H1 (cell line): Measurements from ENCODE around the gene WDR33. TPM values are rescaled to one million over a fixed set of nuclear protein-coding genes. Genes with fewer than 3 reads are reported as not detected.
A peak's percentile ranks its signal among the peaks of the same experiment; 100 is the strongest.

Experiments
- ASH2L ChIP-seq: fragments of 200-600, 300-600 bp; sonication (generic); IDR thresholded peaks from one replicate; pipeline ENCODE4 v1.7.1; 2017; ENCODE audit warnings: low read length
- BCL11A ChIP-seq, 2 experiments: IDR thresholded peaks; one replicate each; pipeline ENCODE4 v1.6.1; 2011; ENCODE audit warnings: low read depth in 2 of 2, low read length in 2 of 2, mild to moderate bottlenecking in 2 of 2
- CREB1 ChIP-seq: IDR thresholded peaks from 2 replicates; pipeline ENCODE4 v1.6.1; 2012; ENCODE audit warnings: inconsistent platforms
- CTCF ChIP-seq, 3 experiments: IDR thresholded peaks; 1 replicate in 2 of 3; 2 replicates in 1 of 3; pipeline versions ENCODE4 v1.5.1 to v1.6.1; 2011; ENCODE audit warnings: low read length in 3 of 3, mild to moderate bottlenecking in 3 of 3, inconsistent platforms in 2 of 3, low read depth in 1 of 3, moderate library complexity in 1 of 3; ENCODE audit not compliant: insufficient read depth in 1 of 3; ENCODE audit errors: control extremely low read depth in 1 of 3
- E2F6 ChIP-seq: IDR thresholded peaks from 2 replicates; pipeline ENCODE4 v1.6.1; 2012; ENCODE audit warnings: inconsistent platforms
- GTF2F1 ChIP-seq: IDR thresholded peaks from 2 replicates; pipeline ENCODE4 v1.6.1; 2012; ENCODE audit warnings: low read depth, low read length, improper control_type of control experiment, borderline replicate concordance
- HDAC6 ChIP-seq: IDR thresholded peaks from one replicate; pipeline ENCODE4 v1.7.1; 2012; ENCODE audit warnings: low read depth, mild to moderate bottlenecking, inconsistent platforms, low read length, moderate library complexity
- KDM4A ChIP-seq: IDR thresholded peaks from one replicate; pipeline ENCODE4 v1.7.1; 2012; ENCODE audit warnings: low read depth, mild to moderate bottlenecking, moderate library complexity, low read length, inconsistent platforms; ENCODE audit not compliant: severe bottlenecking
- NRF1 ChIP-seq: IDR thresholded peaks from 2 replicates; pipeline ENCODE4 v1.6.1; 2011; ENCODE audit warnings: mild to moderate bottlenecking, low read depth, low read length, improper control_type of control experiment
- PHF8 ChIP-seq: fragments of 200-600 bp; sonication (generic); conservative IDR thresholded peaks from 2 replicates; pipeline ENCODE4 v1.7.1; 2012; ENCODE audit warnings: low read depth, mild to moderate bottlenecking, inconsistent platforms, low read length, moderate library complexity
- POLR2A ChIP-seq, 2 experiments: IDR thresholded peaks; 1 replicate in 1 of 2; 2 replicates in 1 of 2; pipeline ENCODE4 v1.6.1; 2011; ENCODE audit warnings: low read depth in 2 of 2, low read length in 2 of 2, mild to moderate bottlenecking in 2 of 2; ENCODE audit errors: control extremely low read depth in 1 of 2
- POLR2AphosphoS5 ChIP-seq: IDR thresholded peaks from 2 replicates; pipeline ENCODE4 v1.6.1; 2011; ENCODE audit warnings: low read depth, low read length
- RAD21 ChIP-seq, 2 experiments: IDR thresholded peaks in 1 of 2; conservative IDR thresholded peaks in 1 of 2; 2 replicates each; pipeline ENCODE4 v1.6.1; 2011; ENCODE audit warnings: low read depth in 2 of 2, low read length in 2 of 2, improper control_type of control experiment in 1 of 2, inconsistent platforms in 1 of 2, mild to moderate bottlenecking in 1 of 2, moderate library complexity in 1 of 2
- RXRA ChIP-seq: IDR thresholded peaks from 2 replicates; pipeline ENCODE4 v1.6.1; 2011; ENCODE audit warnings: low read depth, mild to moderate bottlenecking, low read length, moderate library complexity; ENCODE audit not compliant: insufficient read depth
- SAP30 ChIP-seq: fragments of 300-600 bp; sonication (generic); IDR thresholded peaks from 2 replicates; pipeline ENCODE4 v1.7.1; 2012; ENCODE audit warnings: low read length, moderate library complexity, mild to moderate bottlenecking, inconsistent platforms; ENCODE audit not compliant: insufficient read depth, insufficient replicate concordance
- SIX5 ChIP-seq: IDR thresholded peaks from 2 replicates; pipeline ENCODE4 v1.6.1; 2011; ENCODE audit warnings: mild to moderate bottlenecking, low read depth, low read length
- TAF1 ChIP-seq: IDR thresholded peaks from 2 replicates; pipeline ENCODE4 v1.6.1; 2011; ENCODE audit warnings: mild to moderate bottlenecking, low read depth, low read length
- TBP ChIP-seq: IDR thresholded peaks from 2 replicates; pipeline ENCODE4 v1.6.1; 2011; ENCODE audit warnings: low read depth, low read length, improper control_type of control experiment
- TCF12 ChIP-seq: IDR thresholded peaks from 2 replicates; pipeline ENCODE4 v1.6.1; 2011; ENCODE audit warnings: low read depth, mild to moderate bottlenecking, low read length
- TEAD4 ChIP-seq: IDR thresholded peaks from 2 replicates; pipeline ENCODE4 v1.6.1; 2012; ENCODE audit warnings: low read depth, low read length, inconsistent platforms, mixed read lengths
- YY1 ChIP-seq: IDR thresholded peaks from 2 replicates; pipeline ENCODE4 v1.6.1; 2011; ENCODE audit warnings: low read depth, mild to moderate bottlenecking, low read length
- polyA plus RNA-seq, 7 experiments: library from polyadenylated mRNA; depleted of rRNA in 3 of 7; stranded (reverse) in 5 of 7; unstranded in 2 of 7; fragments of >200 nt in 5 of 7; fragments of 200-250 nt in 2 of 7; gene quantifications; 1 replicate in 5 of 7; 2 replicates in 1 of 7; 4 replicates in 1 of 7; pipeline versions ENCODE4 v1.2.1 to v1.2.3, GENCODE V29; 2011 to 2013; ENCODE audit warnings: missing spikeins in 2 of 7, mixed read lengths in 2 of 7
- total RNA-seq: library from RNA; stranded (reverse); fragmentation: NEBNext Ultra II Directional; extraction: Animal tissue kit (Norgen Biotek cat#: 25700); gene quantifications from 2 replicates; pipeline ENCODE4 v1.2.1, GENCODE V29; 2021

WDR33 gene
- total and polyA plus RNA-seq, 2 of the 8 experiments (the other 6 are each of a cell fraction or from before 2014, with no cell fraction given), result 18.1 to 82.7 TPM

GRCh38 chr2:127810619-127811396 lies at the start of gene WDR33 (continued):
- TF ChIP-seq PHF8 (peak; percentile 90), TAF1 (peak; percentile 89), SIX5 (no peak), GTF2F1 (0 out of 2 replicates have a peak, but pooled peaks have one; percentile 12), SAP30 (no peak), CREB1 (peak; percentile 89), TBP (peak; percentile 79), RAD21 (IDR thresholded peaks at IDR 0.05 in 1 of 2, conservative IDR thresholded peaks at IDR 0.05 in 1 of 2; ENCODE audit: low read depth in 2 of 2, low read length in 2 of 2) (peak in 1 of 2 experiments; percentile 27; a peak in 3 of 4 replicates), TCF12 (no peak), NRF1 (peak; percentile 48; the same call in 1 of the 2 replicates), ASH2L (peak; percentile 71), HDAC6 (no peak), RXRA (no peak), TEAD4 (no peak), BCL11A (IDR thresholded peaks at IDR 0.05; ENCODE audit: low read depth in 2 of 2, low read length in 2 of 2) (no peak), KDM4A (peak; percentile 46), YY1 (peak; percentile 96), POLR2A (IDR thresholded peaks at IDR 0.05; ENCODE audit: control extremely low read depth in 1 of 2, low read depth in 2 of 2, low read length in 2 of 2) (peak; percentile 71 to 88), E2F6 (peak; percentile 42), POLR2AphosphoS5 (peak; percentile 92), CTCF (IDR thresholded peaks at IDR 0.05; ENCODE audit: control extremely low read depth in 1 of 3, insufficient read depth in 1 of 3, low read depth in 1 of 3, low read length in 3 of 3) (peak in 1 of 3 experiments; percentile 30; a peak in 1 of 4 replicates)
